NOMO-1 treated with dmso at 0.1 percent for 144 hours (cell line): ENCODE results near the gene PVR.
"Not testable (repeated sequence)": the region's sequence is repeated elsewhere in the genome, so short reads cannot be mapped to it uniquely, and the experiment has no call there.

ENCODE experiments used
- DNase-seq: peaks from one replicate; lab custom pipeline; 2025; ENCODE audit not compliant: unreplicated experiment; lab: John Stamatoyannopoulos, UW

PVR gene

GRCh38 chr19:44643605-44644401 lies at the start of gene PVR:
PVR (plus strand) TSS chr19:44643910; CDS start chr19:44644097, 187 bp downstream.
- no peak for DNase-seq

GRCh38 chr19:44596428-44597130 lies 47.1 kb upstream of the PVR start:
- no peak for DNase-seq

GRCh38 chr19:44597131-44597491 lies 46.6 kb upstream of the PVR start:
- no peak for DNase-seq

- no peak for DNase-seq
These were observed 45.4 kb upstream of the PVR start for GRCh38 chr19:44598355-44598754.

- DNase-seq = no peak
These were observed 44.8 kb upstream of the PVR start for GRCh38 chr19:44598880-44599279.

GRCh38 chr19:44600466-44600865 lies 43.2 kb upstream of the PVR start:
- DNase-seq = no peak

- no peak for DNase-seq
These were observed 41.6 kb upstream of the PVR start for GRCh38 chr19:44602081-44602480.

- DNase-seq = no peak
These were observed 40.3 kb upstream of the PVR start for GRCh38 chr19:44603201-44603945.

GRCh38 chr19:44604241-44604640 lies 39.5 kb upstream of the PVR start:
- DNase-seq = no peak

GRCh38 chr19:44605547-44605946 lies 38.2 kb upstream of the PVR start:
- no peak for DNase-seq

- DNase-seq = peak; percentile 8
These were observed 36.7 kb upstream of the PVR start for GRCh38 chr19:44607049-44607448.

- no peak for DNase-seq
These were observed 35.8 kb upstream of the PVR start for GRCh38 chr19:44607917-44608316.

GRCh38 chr19:44608391-44608821 lies 35.3 kb upstream of the PVR start:
- no peak for DNase-seq

GRCh38 chr19:44609219-44609618 lies 34.5 kb upstream of the PVR start:
- DNase-seq = no peak

- not testable (repeated sequence) for DNase-seq
These were observed 33.2 kb upstream of the PVR start for GRCh38 chr19:44610497-44610896.

GRCh38 chr19:44611812-44612295 lies 31.9 kb upstream of the PVR start:
- no peak for DNase-seq

- no peak for DNase-seq
These were observed 30.2 kb upstream of the PVR start, which contains the start of gene IGSF23 for GRCh38 chr19:44613295-44614178. IGSF23 (plus strand) TSS chr19:44613563; CDS start chr19:44613646, 83 bp downstream.

GRCh38 chr19:44614313-44614712 lies 29.4 kb upstream of the PVR start:
- no peak for DNase-seq

- DNase-seq = no peak
These were observed 27.9 kb upstream of the PVR start for GRCh38 chr19:44615863-44616247.

GRCh38 chr19:44617110-44617880 lies 26.4 kb upstream of the PVR start:
- no peak for DNase-seq
